Stimulated activated CD4-positive, alpha-beta T cell treated with anti-CD3 and anti-CD28 coated beads, Interleukin-1b, Interleukin-23, amount 100 ng/mL, for 4 hours (primary cell): ENCODE results near the gene MGRN1.
A peak's percentile ranks its signal among the peaks of the same experiment; 100 is the strongest.

Experiments
- DNase-seq, 2 donors: peaks; one replicate each; pipeline ENCODE4 v3.0.0-alpha.2; 2020; ENCODE audit warnings: low read depth in 2 of 2

MGRN1 gene

DNA sequence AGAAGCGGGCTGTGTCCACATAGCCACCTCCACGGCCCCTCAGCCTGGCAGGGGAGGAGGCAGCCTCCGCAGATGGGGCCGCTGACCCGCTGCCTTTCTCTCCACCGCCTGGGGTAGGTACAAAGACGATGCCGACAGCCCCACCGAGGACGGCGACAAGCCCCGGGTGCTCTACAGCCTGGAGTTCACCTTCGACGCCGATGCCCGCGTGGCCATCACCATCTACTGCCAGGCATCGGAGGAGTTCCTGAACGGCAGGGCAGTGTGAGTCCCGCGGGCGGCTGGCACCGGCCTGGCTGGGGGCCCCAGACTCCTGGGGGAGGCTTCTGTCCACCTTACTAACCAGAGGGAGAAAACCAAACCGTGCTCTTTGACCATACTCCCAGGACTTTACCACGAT lies 27.9 kb downstream of the MGRN1 start:
- DNase-seq, result no peak

DNA sequence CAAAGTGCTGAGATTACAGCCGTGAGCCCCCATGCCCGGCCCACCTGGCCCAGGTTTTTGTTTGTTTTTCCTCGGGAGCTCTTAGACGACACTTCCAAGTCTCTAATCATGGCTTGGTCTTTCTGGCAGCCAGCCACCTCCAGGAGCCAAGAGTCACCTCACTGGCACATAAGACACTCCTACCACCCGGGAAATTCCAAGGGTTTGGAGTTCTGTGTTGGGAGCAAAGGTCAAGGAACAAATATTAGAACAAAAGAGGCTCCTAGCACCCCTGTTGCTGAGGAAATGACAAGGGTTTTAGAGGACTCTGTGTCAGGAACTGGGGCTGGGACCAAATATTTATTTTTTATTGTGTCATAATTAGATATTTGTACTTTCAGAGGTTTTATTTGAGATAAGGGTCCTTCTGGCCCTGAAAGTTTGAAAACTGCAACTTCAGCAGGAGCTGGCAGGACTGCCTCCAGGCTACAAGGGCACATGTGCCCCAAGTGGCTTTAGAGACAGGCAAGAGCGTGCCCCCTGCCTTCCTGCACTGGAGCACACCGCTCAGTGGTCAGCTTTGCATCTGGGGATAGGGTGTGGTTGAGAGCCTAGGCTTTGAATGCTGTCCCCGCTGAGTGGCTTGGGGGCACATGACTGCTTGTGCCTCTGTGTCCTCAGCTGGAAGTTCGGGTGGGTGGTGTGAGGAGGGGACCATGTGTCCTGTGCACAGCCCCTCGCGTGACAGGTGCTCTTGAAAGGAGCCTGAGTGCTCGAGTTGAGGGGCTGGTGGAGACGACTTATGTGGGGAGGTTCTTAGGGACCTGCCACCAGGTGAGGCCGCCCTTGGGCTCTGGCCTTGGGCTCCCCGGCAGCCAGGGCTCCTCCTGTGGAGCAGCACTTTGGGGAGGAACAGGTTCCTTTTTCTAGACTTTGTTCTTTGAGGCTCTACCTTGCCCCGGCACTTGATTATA lies 29.7 kb downstream of the MGRN1 start:
- no peak for DNase-seq

DNA sequence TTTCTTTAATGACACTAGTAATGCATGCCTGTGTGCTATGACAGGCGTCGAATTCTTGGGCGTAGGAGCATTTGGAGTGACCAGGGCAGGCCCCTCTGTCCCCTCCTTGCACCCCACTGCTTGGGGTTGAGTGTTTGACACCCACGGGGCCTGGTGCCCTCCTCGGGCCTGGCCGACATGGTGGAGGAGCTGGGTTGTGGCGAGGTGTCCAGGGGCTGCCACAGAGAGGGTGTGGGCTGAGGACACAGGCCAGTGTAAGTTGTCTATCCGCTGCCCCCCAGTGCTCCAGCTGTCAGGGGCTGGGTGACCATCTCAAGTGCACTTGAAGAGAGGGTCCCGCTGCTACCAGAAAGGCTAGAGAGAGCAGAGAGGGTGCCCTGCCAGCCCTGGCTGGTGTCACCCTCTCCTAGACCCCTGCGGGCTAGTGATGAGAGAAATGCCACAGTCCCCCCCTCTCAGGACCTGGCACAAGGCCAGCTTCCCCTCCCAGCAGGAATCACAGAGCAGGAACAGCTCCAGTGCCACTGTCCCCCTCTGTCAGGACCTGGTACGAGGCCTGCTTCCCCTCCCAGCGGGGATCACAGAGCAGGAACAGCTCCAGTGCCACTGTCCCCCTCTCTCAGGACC lies 30.5 kb downstream of the MGRN1 start:
- DNase-seq, result no peak

DNA sequence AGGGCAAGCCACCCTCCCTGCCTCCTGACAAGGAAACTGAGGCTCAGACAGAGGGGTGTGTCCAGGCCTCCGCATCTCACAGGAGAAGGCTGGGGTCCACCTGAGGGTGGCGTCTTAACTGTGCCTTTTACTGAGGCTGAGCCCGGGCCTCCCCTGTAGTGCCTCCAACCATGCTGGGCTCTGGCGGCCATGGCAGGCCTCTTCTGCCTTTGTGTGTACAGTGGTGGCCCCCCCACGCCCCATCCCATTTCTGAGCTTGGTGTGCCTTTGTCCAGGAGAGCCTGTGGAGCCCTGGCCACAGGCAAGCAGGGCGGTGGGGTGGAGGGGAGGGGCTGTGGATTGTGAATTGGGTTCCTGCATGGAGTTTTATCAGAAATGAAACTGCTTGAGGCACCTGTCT lies 31.2 kb downstream of the MGRN1 start:
- no peak for DNase-seq

DNA sequence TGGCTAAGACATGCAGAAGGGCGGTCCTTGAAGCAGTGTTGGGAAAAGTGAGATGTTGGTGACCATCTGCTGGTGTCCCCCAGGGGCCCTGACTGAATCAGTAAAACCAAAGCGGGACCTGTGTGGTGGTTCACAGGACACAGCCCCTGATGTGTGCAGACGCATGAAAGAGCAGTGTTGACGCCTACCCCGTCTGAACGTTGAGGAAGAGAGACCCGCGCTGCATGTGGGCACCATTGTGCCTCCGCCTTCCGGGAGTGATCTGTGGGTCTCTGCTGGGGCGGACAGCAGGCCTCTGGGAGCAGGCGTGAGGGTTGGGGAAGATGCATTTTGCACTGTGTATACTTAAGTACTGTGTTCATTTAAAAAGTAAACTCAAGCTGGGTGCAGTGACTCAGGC lies 31.6 kb downstream of the MGRN1 start:
- no peak for DNase-seq

DNA sequence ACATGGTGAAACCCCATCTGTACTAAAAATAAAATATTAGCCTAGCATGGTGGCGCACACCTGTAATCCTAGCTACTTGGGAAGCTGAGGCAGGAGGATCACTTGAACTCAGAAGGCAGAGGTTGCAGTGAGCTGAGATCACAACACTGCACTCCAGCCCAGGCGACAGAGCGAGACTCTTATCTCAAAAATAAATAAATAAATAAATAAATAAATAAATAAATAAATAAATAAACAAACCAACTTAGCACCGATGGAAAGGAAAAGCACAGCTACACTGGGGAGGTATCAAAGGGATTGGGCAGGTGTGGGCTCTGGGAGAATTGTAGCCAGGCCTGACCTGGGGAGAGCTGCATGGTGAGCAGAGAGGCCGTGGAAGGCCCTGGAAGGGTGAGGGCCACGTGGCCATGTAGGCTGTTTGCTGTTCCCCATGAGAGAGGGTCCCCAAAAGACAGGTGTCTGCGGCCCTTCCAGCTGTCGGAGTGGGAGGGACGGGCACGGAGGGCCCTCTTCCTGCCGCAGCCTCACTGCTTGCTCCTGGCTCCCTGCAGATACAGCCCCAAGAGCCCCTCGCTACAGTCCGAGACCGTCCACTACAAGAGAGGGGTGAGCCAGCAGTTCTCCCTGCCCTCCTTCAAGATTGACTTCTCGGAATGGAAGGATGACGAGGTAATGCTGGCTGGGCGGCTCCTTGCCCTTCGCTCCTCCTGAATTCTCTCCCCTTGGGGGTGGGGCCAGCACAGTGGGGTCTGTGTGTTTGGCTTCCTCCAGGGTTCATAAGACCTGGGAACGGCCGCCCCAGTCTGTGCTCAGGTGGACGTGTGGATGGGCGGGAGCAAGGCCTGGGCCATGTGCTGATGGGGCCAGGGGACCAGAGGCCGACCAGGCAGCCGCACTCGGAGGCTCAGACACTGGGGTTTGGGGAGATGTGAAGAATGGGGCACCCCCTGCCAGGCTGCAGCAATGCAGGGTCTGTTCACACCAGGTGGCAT lies 32.4 kb downstream of the MGRN1 start:
- DNase-seq, result no peak

DNA sequence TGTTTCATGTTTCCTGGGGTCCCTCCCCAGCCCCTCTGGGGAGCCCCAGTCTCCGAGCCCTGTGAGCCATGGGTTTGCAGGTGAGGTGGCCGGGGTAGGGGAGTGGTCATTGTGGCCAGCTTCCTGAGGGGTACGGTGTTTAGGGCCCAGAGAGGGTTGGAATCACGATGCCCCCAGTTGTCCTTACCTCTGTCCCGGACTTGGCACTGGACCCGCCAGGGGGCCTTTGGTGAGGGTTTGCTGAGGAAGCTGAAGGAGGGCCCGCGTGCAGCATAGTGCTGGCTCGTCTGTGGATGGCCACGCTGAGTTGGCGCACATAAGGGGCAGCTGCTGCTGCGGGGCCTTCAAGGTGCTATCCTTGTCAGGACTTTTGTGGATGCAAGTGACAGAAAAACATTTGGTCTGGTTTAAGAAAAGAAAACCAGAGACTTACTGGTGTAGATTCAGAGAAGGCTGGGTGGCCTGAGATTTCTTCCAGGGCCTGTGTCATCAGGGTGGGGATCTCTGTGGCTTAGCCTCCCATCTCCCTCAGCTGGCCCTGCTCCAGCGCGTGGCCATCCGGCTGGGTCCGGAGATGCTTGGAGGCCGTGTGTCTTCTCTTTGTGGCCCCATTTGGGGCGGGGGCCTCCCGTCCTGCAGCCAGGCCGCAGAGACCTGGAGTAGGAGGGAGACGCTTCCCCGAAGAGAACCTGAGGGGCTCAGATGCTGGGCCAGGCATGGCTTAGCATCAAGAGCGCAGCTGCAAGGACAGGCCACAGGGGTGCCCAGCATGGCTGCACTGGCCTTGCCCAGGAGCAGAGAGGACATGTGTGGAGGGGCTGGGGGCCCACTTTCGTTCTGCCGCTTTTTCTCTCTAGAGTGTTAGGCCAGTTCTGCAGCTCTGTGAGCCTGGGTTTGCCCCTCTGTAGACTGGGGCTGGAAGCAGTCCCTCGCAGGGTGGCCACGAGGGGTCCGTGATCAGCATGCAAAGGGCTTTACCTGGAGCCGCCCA lies 35.0 kb downstream of the MGRN1 start:
- DNase-seq, result no peak

DNA sequence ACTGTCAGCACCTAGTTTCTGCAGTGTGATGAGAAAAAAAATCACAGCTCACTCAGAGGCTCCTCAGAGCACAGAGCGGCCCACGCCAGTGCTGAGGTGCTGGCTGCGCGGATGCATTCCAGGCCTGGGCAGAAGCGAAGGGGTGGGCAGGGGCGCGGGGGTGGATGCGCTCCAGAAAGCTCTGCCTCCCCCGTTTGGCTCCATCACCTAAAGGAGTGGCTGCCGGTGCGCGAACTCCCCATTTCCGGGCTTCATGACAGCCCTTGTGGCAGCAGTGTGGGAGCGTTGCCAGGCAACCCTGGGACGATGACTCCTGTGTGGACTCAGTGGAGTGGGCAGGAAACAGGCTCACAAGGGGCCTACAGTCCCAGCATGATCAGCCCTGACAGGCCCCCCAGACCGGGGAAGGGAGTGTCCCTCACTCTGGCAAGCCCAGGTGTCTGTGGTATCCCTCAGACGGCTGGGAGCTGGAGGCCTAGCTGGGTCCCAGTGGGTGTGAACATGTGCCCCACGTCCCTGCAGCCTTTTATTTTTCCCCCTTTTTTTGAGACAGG lies 35.9 kb downstream of the MGRN1 start:
- peak; percentile 51 to 75 for DNase-seq

DNA sequence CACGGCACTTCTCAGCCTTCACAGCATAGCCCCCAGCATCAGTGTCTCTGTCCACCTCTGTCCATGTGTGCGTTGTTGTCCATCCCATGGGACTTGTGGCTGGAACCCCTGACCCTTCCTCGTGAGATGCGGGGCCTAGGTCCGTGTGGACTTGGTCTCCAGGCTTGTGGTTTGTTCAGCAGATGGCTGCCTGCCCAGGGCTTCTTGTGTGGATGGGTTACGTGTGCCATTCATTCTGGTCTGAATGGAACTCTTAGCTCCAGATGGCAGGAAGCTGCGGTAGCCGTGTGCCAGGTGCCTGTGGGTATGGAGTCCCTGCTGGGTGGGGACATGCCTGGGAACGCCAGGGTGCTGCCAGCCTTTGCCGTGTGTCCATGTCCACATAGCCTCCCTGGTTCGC lies 37.0 kb downstream of the MGRN1 start:
- no peak for DNase-seq

DNA sequence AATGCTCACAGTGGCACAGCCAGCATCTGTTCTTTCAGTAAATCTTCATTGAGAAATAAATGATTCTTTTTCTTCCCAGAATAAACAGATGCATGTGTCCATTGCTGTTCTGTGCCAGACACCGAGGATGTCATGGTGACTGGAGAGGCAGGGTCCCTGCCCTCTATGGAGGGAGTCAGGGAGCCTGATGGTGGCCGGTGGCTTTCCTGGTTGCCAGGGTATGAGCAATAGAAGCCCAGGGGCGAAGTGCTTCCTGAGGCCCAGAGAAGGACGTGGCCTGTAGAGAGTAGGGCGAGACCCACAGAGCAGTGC lies 38.8 kb downstream of the MGRN1 start:
- DNase-seq, result no peak

DNA sequence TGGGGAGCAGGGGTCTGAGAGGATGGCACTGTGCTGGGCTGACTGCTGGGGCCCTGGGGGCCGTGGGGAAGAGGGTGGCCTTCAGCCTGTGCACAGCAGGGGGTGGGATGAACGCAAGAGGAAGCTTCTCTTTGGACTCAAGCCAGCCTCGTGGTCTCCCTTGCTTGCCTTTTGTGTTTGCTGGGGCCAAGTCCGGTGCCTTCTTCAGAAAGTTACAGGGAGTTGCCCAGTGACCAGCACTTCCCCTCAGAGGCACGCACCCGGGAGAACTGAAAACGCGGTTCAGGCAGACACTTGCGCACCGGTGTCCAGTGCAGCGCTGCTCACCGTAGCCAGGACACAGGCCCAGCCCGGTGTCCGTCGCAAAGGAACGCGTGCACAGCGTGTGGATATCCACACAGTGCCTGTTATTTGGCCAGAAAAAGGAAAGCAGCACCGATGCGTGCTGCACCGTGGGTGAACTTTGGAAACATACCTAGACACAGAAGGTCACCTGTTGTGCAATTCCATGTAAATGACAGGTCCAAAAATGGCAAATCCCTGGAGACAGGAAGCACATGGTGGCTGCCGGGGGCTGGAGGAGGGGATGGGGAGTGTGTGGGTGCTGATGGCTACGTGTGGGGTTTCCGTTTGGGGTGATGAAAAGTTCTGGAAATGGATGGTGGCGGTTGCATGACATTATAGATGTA lies 39.3 kb downstream of the MGRN1 start:
- DNase-seq, result no peak

DNA sequence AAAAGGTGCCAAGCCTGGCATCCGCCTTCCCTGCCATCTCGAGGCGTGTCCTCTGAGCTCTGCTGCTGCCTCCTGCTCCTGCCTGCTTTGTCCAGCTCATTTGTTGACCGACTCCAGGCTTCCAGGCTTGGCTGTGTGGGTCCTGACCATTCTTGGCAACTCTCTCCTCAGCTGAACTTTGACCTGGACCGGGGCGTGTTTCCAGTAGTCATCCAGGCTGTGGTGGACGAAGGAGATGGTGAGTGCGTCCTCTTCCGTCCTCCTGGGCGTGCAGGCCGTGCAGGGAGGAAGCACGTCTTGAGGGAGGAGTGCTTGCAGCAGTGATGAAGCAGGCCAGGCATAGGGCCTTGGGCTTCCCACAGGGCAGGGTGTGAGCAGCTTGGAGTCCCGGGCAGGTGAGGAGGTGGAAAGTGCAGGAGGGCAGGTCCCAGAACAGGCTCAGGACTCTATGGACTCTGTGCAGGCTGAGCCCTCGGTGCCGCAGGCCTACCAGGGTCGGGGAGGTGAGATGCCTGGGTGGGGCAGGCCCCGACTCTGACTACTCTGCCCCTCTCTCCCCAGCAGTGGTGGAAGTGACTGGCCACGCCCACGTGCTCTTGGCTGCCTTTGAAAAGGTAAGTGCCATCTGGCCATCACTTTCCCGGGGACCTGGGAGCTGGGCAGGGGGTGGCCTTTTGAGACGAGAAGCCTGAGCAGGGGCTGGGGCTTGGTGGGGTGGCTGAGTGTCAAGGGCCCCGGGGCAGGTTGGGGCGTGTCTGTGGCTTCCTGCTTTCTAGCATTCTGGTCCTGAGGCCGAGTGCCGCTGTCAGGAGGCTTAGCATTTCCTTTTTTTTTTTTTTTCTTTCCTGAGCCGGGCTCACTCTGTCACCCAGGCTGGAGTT lies 40.2 kb downstream of the MGRN1 start:
- DNase-seq, result peak; percentile 20 to 24

DNA sequence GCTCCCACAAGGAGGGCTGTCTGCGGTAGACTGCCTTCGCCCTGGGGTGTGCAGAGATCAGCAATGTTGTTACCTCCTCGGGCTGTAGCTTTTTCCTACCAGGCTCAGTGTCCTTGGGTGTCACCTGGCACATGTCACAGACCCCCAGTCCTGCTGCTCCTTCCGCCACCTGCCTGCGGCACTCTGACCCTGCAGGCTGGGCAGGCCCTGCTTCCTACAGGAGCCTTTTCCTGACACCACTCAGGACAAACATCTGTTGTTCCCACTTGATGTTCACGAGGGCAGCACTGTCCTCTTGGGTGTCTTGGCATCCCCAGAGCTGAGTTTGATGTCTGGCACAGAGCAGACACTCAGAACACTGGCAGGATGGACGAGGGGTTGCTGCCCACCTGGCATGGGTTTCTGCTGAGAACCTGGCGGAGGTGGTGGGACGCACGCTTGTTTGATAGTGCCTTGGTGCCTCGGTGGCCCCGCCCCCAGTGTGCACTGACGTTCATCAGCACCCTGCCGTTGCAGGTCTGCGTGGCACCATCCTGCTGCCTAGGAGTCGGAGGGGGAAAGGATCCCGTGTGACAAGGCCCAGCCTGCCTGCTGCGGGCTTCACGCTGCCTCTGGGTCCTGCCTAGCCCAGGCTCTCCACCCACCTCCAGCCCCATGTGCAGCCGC lies 42.0 kb downstream of the MGRN1 start:
- no peak for DNase-seq

DNA sequence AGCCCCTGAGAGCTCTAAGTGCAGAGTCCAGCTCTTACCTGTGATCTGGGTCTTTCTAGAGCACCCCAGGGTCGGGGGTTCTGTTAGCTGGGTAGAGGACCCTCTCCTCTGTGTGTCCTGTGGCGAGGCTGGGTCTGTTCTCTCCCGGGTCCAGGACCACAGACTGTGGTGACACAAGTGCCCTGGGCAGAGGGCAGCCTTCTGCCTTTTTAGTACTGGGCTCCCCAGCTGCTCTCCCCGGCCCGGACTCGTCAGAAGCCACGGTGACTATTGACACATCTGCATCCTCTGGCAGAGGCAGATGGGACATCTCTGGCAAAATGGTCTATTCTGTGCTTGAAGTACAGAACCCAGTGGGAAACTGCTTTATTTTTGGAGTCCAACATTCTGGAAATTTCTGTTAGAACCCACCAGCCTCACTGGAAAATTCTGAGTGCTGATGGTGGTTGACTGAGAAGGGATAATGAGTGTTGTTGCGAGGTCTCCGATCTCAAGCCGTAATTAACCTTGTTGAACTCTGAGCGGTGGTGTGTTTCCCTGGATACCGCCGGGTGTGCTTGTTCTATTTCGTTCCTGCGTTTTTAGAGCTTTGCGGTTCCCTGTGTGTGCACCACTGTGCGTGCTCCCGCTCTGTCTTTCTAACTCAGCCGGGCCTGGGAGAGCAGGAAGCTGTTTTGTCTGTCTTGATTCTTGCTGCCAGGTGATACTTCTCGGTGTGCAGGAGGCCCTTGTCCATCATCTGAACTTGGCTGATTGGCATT lies 42.8 kb downstream of the MGRN1 start:
- no peak for DNase-seq

DNA sequence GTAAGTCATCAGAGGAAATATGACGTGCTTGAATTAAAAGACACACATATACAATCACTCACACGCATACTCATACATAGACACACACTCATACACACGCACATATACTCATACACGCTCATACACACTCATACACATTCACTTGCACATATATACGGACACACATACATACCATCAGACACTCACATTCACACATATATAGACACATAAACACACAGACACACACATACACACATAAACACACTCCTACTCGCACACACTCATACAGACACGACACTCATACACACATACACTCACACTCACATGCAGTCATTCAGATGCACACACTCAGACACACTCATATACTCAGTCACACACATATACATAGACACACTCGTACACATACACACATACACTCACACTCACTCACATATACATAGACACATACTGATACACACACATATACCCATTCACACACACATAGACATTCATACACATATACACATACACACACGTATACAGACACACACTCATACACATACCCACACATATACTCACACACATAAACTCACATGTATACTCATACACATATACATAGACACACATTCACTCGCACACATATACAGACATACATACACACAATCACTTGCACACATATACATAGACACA lies 43.8 kb downstream of the MGRN1 start:
- DNase-seq, result no peak

DNA sequence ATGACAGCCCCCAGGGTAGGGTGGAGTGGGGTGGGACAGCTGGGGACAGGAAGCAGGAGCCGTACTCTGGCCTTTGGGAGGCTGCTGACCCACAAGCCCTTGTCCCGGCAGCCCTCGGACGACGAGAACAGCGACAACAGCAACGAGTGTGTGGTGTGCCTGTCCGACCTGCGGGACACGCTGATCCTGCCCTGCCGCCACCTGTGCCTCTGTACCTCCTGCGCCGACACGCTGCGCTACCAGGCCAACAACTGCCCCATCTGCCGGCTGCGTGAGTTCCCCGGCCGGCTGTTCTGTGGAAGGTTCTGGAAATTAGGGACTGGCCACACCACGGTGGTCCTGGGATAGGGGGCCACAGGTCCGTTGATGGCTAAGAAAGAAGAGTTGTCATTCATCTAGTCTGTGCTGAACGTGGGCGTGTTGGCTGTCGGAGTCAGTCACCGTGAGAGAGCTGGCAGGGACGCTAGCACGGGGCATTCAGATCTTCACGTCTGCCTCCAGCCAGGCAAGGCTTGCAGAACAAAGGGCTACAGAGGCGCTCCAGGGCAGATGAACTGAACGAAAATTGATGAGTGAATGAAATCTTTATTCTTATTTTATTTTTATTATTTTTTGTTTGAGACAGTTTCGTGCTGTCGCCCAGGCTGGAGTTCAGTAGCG lies 48.9 kb downstream of the MGRN1 start:
- no peak for DNase-seq
